GM23338 (cell line): ENCODE data around the gene CDK5R2.
A peak's percentile ranks its signal among the peaks of the same experiment; 100 is the strongest.

Experiments used
- CREB1 ChIP-seq: fragments of 250-450 bp; sonication (Bioruptor Pico); IDR thresholded peaks from 2 replicates; pipeline ENCODE4 v1.5.0; 2020; ENCODE audit warnings: low read depth, mild to moderate bottlenecking, moderate library complexity
- CTCF ChIP-seq, 2 experiments: fragments of 200-600 bp in 1 of 2; sonication (generic) in 1 of 2; conservative IDR thresholded peaks; 2 replicates each; pipeline versions ENCODE4 v1.5.1 to v1.6.1; 2016 to 2017; ENCODE audit warnings: antibody characterized with exemption in 2 of 2, low read depth in 2 of 2, mild to moderate bottlenecking in 2 of 2, moderate library complexity in 1 of 2
- ETS1 ChIP-seq: IDR thresholded peaks from 2 replicates; pipeline ENCODE4 v1.6.1; 2016; ENCODE audit warnings: antibody characterized with exemption
- EZH2 ChIP-seq: fragments of 200-600 bp; sonication (generic); IDR thresholded peaks from one replicate; pipeline ENCODE4 v1.8.0; 2017; ENCODE audit warnings: antibody characterized with exemption, mild to moderate bottlenecking, low read depth; ENCODE audit not compliant: unreplicated experiment
- EZH2phosphoT487 ChIP-seq: fragments of 200-600 bp; sonication (generic); IDR thresholded peaks from one replicate; pipeline ENCODE4 v1.8.1; 2018; ENCODE audit warnings: antibody characterized with exemption; ENCODE audit not compliant: unreplicated experiment
- JUNB ChIP-seq: IDR thresholded peaks from one replicate; pipeline ENCODE4 v1.6.1; 2016; ENCODE audit warnings: antibody characterized with exemption; ENCODE audit not compliant: unreplicated experiment
- NANOG ChIP-seq: IDR thresholded peaks from 2 replicates; pipeline ENCODE4 v1.6.1; 2016; ENCODE audit warnings: antibody characterized with exemption, borderline replicate concordance
- POLR2AphosphoS5 ChIP-seq: IDR thresholded peaks from 2 replicates; pipeline ENCODE4 v1.6.1; 2016; ENCODE audit warnings: antibody characterized with exemption, low read depth
- REST ChIP-seq: IDR thresholded peaks from one replicate; pipeline ENCODE4 v1.6.1; 2018; ENCODE audit warnings: antibody characterized with exemption; ENCODE audit not compliant: unreplicated experiment
- STAT1 ChIP-seq: IDR thresholded peaks from one replicate; pipeline ENCODE4 v1.6.1; 2016; ENCODE audit warnings: antibody characterized with exemption; ENCODE audit not compliant: unreplicated experiment
- ZNF114 ChIP-seq: fragments of 250-450 bp; sonication (Bioruptor Pico); IDR thresholded peaks from 2 replicates; pipeline ENCODE4 v1.5.0; 2020; ENCODE audit warnings: mild to moderate bottlenecking, moderate library complexity
- ZNF331 ChIP-seq: fragments of 250-450 bp; sonication (Bioruptor Pico); IDR thresholded peaks from 2 replicates; pipeline ENCODE4 v1.5.0; 2020; ENCODE audit warnings: low read depth, mild to moderate bottlenecking, moderate library complexity
- ZNF462 ChIP-seq: fragments of 250-450 bp; sonication (Bioruptor Pico); IDR thresholded peaks from 2 replicates; pipeline ENCODE4 v1.5.0; 2020; ENCODE audit warnings: mild to moderate bottlenecking, moderate library complexity

GRCh38 chr2:218960309-218961165, 1.1 kb downstream of the CDK5R2 start:
- TF ChIP-seq CTCF (conservative IDR thresholded peaks at IDR 0.05; ENCODE audit: low read depth in 2 of 2) (no peak), ZNF331 (CRISPR knock-in tag) (no peak), REST (no peak), CREB1 (CRISPR knock-in tag) (no peak), POLR2AphosphoS5 (no peak), EZH2 (peak; percentile 92), EZH2phosphoT487 (peak; percentile 96), JUNB (no peak), ETS1 (no peak), ZNF114 (CRISPR knock-in tag) (no peak), NANOG (no peak), ZNF462 (CRISPR knock-in tag) (no peak), STAT1 (no peak)
